ENCODE measurements around the gene CNKSR3.

CNKSR3 gene

GRCh38 chr6:154506108-154506507, 4.4 kb downstream of the CNKSR3 start:
- DNase-seq = no peak
- intact Hi-C loops (cut with DNase I) = no loop called here

GRCh38 chr6:154504865-154505449, 5.5 kb downstream of the CNKSR3 start:
- peak in 1 of 42 donors; percentile 13 for DNase-seq
- intact Hi-C loops (cut with DNase I) = no loop called here

GRCh38 chr6:154504102-154504501, 6.4 kb downstream of the CNKSR3 start:
- intact Hi-C loops (cut with DNase I) = no loop called here
- DNase-seq = no peak

- DNase-seq = peak in 1 of 42 donors; percentile 42
- intact Hi-C loops (cut with DNase I) = no loop called here
These were observed 6.8 kb downstream of the CNKSR3 start for GRCh38 chr6:154503658-154504057.

- peak in 4 of 42 donors; percentile 25 to 47 (median 46) for DNase-seq
- intact Hi-C loops (cut with DNase I) = no loop called here
These were observed 7.9 kb downstream of the CNKSR3 start for GRCh38 chr6:154502553-154502952.

GRCh38 chr6:154501578-154501868, 9.0 kb downstream of the CNKSR3 start:
- intact Hi-C loops (cut with DNase I) = no loop called here

GRCh38 chr6:154500769-154501577, 9.5 kb downstream of the CNKSR3 start:
- intact Hi-C loops (cut with DNase I) = no loop called here

More at GRCh38 chr6:154501578-154501868, 9.0 kb downstream of the CNKSR3 start:
- DNase-seq = peak in 1 of 42 donors; percentile 21

GRCh38 chr6:154499855-154500589, 10.5 kb downstream of the CNKSR3 start:
- intact Hi-C loops (cut with DNase I) = no loop called here
- peak in 1 of 42 donors; percentile 42 for DNase-seq

More at GRCh38 chr6:154500769-154501577, 9.5 kb downstream of the CNKSR3 start:
- peak in 27 of 42 donors; percentile 22 to 85 (median 58) for DNase-seq

GRCh38 chr6:154498340-154498934, 12.0 kb downstream of the CNKSR3 start:
- peak in 1 of 42 donors; percentile 42 for DNase-seq
- intact Hi-C loops (cut with DNase I) = no loop called here

GRCh38 chr6:154496793-154497517, 13.5 kb downstream of the CNKSR3 start:
- intact Hi-C loops (cut with DNase I) = no loop called here
- DNase-seq = peak in 1 of 42 donors; percentile 34

GRCh38 chr6:154496186-154496585, 14.3 kb downstream of the CNKSR3 start:
- peak in 1 of 42 donors; percentile 31 for DNase-seq
- intact Hi-C loops (cut with DNase I) = no loop called here

GRCh38 chr6:154494592-154495311, 15.7 kb downstream of the CNKSR3 start:
- DNase-seq = peak in 1 of 42 donors; percentile 48
- intact Hi-C loops (cut with DNase I) = no loop called here

- DNase-seq = no peak
- intact Hi-C loops (cut with DNase I) = no loop called here
These were observed 18.7 kb downstream of the CNKSR3 start for GRCh38 chr6:154491567-154492470.

- intact Hi-C loops (cut with DNase I) = no loop called here
These were observed 20.7 kb downstream of the CNKSR3 start for GRCh38 chr6:154489822-154490221.

GRCh38 chr6:154488802-154489437, 21.6 kb downstream of the CNKSR3 start:
- DNase-seq = no peak
- intact Hi-C loops (cut with DNase I) = no loop called here

More at GRCh38 chr6:154489822-154490221, 20.7 kb downstream of the CNKSR3 start:
- DNase-seq = no peak

- intact Hi-C loops (cut with DNase I) = no loop called here
- no peak for DNase-seq
These were observed 22.3 kb downstream of the CNKSR3 start for GRCh38 chr6:154488248-154488593.

All from head of caudate nucleus (tissue), 42 donors.